GM19351 (cell line): ENCODE data around the gene SPG11.

Experiments used
- ATAC-seq: cut with Tn5 transposase; IDR thresholded peaks from one replicate; pipeline ENCODE4 v1.9.1; 2021; ENCODE audit warnings: mild to moderate bottlenecking, moderate library complexity; ENCODE audit not compliant: unreplicated experiment

Gene SPG11

GRCh38 chr15:44529864-44530604, 133.4 kb downstream of the SPG11 start:
- ATAC-seq = no peak

- ATAC-seq = no peak
Observed at GRCh38 chr15:44527241-44527640, 136.2 kb downstream of the SPG11 start.

- ATAC-seq = no peak
Observed at GRCh38 chr15:44525018-44525417, 138.4 kb downstream of the SPG11 start.

DNA sequence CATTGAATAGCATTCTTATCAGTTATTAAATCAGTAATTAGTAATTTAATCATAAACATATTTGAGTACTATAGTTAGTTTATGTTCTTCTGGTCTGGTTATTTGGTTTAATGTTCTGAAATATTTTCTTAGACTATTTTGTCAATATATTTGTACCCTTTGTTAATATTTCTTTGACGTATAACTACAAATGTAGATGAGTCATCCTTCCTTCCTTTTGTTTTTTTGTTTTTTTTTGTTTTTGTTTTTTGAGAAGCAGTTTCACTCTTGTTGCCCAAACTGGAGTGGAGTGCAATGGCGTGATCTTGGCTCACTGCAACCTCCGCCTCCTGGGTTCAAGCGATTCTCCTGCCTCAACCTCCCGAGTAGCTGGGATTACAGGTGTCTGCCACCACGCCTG, 143.9 kb downstream of the SPG11 start:
- no peak for ATAC-seq

- no peak for ATAC-seq
Observed at GRCh38 chr15:44516436-44516835, 147.0 kb downstream of the SPG11 start.
